Stimulated activated CD8-positive, alpha-beta memory T cell treated with anti-CD3 and anti-CD28 coated beads, Interleukin-7, amount 100 ng/mL, for 24 hours (primary cell): Measurements from ENCODE around the gene SORCS2.

Experiments used
- DNase-seq: peaks from one replicate; pipeline ENCODE4 v3.0.0-alpha.2; 2020; ENCODE audit warnings: low read depth

Gene SORCS2

GRCh38 chr4:7477695-7478094 is 285.4 kb downstream of the SORCS2 start:
- no peak for DNase-seq

- DNase-seq = no peak
Measured at GRCh38 chr4:7478665-7479064, 286.3 kb downstream of the SORCS2 start.

- DNase-seq = no peak
Measured at GRCh38 chr4:7480423-7480822, 288.1 kb downstream of the SORCS2 start.

GRCh38 chr4:7481227-7481626 is 288.9 kb downstream of the SORCS2 start:
- no peak for DNase-seq

GRCh38 chr4:7485096-7485495 is 292.8 kb downstream of the SORCS2 start:
- DNase-seq = no peak

- no peak for DNase-seq
Measured at GRCh38 chr4:7486101-7486500, 293.8 kb downstream of the SORCS2 start.

- DNase-seq = no peak
Measured at GRCh38 chr4:7487502-7487901, 295.2 kb downstream of the SORCS2 start.

- no peak for DNase-seq
Measured at GRCh38 chr4:7487998-7488671, 295.8 kb downstream of the SORCS2 start.

GRCh38 chr4:7491915-7492314 is 299.6 kb downstream of the SORCS2 start:
- no peak for DNase-seq

GRCh38 chr4:7498446-7499200 is 306.3 kb downstream of the SORCS2 start:
- no peak for DNase-seq

- DNase-seq = no peak
Measured at GRCh38 chr4:7499661-7500060, 307.3 kb downstream of the SORCS2 start.

GRCh38 chr4:7500404-7500803 is 308.1 kb downstream of the SORCS2 start:
- DNase-seq = no peak

- DNase-seq = no peak
Measured at GRCh38 chr4:7501314-7501713, 309.0 kb downstream of the SORCS2 start.

GRCh38 chr4:7501873-7502272 is 309.5 kb downstream of the SORCS2 start:
- no peak for DNase-seq

- no peak for DNase-seq
Measured at GRCh38 chr4:7503559-7504249, 311.4 kb downstream of the SORCS2 start.

GRCh38 chr4:7505116-7505900 is 313.0 kb downstream of the SORCS2 start:
- no peak for DNase-seq

GRCh38 chr4:7506119-7506518 is 313.8 kb downstream of the SORCS2 start:
- DNase-seq = no peak

- no peak for DNase-seq
Measured at GRCh38 chr4:7506572-7506971, 314.2 kb downstream of the SORCS2 start.

- DNase-seq = no peak
Measured at GRCh38 chr4:7507381-7507780, 315.0 kb downstream of the SORCS2 start.

GRCh38 chr4:7510066-7510465 is 317.7 kb downstream of the SORCS2 start:
- DNase-seq = no peak

- no peak for DNase-seq
Measured at GRCh38 chr4:7510538-7510937, 318.2 kb downstream of the SORCS2 start.

GRCh38 chr4:7511525-7511924 is 319.2 kb downstream of the SORCS2 start:
- DNase-seq = no peak
